NB4 (cell line): ENCODE results near the gene EGFLAM.

Experiments used
- DNase-seq: peaks from one replicate; pipeline ENCODE4 v3.0.0; 2010; ENCODE audit warnings: low read depth
- H3K4me3 ChIP-seq: one replicate; pipeline ENCODE4 v1.5.1; 2011; ENCODE audit warnings: mild to moderate bottlenecking, low read depth, low read length, moderate library complexity
- MYC ChIP-seq: IDR thresholded peaks from 2 replicates; pipeline ENCODE4 v1.6.1; 2011; ENCODE audit warnings: low read depth, low read length
- POLR2A ChIP-seq: IDR thresholded peaks from 2 replicates; pipeline ENCODE4 v1.6.1; 2011; ENCODE audit warnings: mild to moderate bottlenecking; ENCODE audit not compliant: insufficient read length; ENCODE audit errors: extremely low read depth
- TF ChIP-seq, protein P1 (sequence below): IDR thresholded peaks from 2 replicates; pipeline ENCODE4 v1.6.1; 2011; ENCODE audit warnings: low read depth, low read length
- TF ChIP-seq, protein P2 (sequence below): IDR thresholded peaks from one replicate; pipeline ENCODE4 v1.5.1; 2012; ENCODE audit warnings: low read depth, low read length

Gene EGFLAM

DNA sequence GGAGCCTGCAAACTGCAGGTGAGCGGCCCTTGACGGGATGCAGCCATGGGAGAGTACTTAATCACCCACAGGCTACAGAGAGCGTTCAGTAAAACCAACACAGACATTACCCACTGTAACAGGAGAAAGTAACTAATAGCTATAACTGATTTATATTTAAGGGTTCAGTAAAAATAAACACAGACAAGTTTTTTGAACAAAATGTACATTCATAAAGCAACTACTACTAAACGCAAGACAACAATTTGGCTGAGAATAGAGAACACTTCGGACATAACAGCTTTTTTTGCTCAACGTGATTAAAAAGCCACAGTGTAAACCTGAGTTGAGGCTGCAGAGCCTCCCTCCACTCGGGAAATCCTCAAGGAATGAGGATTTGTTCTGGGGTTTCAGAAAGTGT lies 236.4 kb downstream of the EGFLAM start:
- DNase-seq, result no peak
- TF ChIP-seq, protein P1, sequence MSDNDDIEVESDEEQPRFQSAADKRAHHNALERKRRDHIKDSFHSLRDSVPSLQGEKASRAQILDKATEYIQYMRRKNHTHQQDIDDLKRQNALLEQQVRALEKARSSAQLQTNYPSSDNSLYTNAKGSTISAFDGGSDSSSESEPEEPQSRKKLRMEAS, result no peak
- no peak for TF ChIP-seq MYC
- H3K4me3 ChIP-seq, result no peak overlapping the region

DNA sequence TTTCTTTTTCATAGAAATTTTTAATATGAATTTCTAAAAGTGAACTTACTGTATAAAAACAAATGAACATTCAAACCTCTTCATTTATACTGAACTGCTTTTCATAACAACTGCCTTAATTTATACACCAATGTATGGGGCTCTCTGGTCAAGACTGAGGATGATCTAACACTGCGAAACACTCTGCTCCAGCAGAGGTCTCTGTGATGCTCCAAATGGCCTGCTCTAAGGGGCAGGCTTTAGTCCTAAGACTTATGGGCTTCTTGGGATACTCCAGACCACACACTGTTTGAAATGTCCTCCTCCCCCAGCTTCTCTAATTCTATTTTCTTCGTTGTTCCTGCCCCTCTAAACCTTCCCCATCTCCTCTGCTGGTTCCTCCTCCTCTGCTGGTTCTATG lies 239.6 kb downstream of the EGFLAM start:
- H3K4me3 ChIP-seq, result no peak overlapping the region
- TF ChIP-seq MYC (no peak), POLR2A (no peak)
- TF ChIP-seq, protein P1, result no peak
- TF ChIP-seq, protein P2, sequence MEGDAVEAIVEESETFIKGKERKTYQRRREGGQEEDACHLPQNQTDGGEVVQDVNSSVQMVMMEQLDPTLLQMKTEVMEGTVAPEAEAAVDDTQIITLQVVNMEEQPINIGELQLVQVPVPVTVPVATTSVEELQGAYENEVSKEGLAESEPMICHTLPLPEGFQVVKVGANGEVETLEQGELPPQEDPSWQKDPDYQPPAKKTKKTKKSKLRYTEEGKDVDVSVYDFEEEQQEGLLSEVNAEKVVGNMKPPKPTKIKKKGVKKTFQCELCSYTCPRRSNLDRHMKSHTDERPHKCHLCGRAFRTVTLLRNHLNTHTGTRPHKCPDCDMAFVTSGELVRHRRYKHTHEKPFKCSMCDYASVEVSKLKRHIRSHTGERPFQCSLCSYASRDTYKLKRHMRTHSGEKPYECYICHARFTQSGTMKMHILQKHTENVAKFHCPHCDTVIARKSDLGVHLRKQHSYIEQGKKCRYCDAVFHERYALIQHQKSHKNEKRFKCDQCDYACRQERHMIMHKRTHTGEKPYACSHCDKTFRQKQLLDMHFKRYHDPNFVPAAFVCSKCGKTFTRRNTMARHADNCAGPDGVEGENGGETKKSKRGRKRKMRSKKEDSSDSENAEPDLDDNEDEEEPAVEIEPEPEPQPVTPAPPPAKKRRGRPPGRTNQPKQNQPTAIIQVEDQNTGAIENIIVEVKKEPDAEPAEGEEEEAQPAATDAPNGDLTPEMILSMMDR, result peak; percentile 4
- peak; percentile 19 for DNase-seq

DNA sequence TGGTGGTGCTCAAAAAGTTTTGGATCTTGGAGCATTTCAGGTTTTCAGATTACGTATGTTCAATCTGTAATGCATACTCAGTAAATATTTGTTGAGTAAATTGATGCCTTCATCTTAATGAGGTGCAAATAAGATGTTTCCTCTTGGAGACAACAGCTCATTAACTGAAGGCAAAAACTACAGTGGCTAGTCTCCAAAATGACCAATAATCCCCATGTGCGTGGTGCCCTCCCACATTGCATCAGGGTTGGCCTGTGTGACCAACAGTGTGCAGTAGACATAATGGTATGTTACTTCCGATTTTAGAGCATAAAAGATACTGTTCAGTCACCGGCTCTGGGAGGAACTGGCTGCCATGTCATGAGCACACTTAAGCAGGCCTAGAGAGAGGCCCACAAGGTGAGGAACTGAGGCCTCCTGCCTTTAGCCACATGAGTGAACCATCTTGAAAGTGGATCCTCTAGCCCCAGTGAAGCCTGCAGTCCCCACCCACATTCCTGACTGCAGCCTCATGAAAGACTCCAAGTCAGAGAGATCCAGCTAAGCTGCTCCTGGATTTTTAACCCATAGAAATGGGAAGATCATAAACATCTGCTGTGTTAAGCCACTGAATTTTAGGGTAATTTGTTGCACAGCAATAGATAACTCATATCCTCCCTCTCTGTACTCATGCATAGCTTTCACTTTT lies 242.4 kb downstream of the EGFLAM start:
- DNase-seq, result no peak
- H3K4me3 ChIP-seq, result no peak overlapping the region
- TF ChIP-seq POLR2A (no peak), MYC (no peak)
- TF ChIP-seq, protein P1, result no peak
- TF ChIP-seq, protein P2, result no peak

DNA sequence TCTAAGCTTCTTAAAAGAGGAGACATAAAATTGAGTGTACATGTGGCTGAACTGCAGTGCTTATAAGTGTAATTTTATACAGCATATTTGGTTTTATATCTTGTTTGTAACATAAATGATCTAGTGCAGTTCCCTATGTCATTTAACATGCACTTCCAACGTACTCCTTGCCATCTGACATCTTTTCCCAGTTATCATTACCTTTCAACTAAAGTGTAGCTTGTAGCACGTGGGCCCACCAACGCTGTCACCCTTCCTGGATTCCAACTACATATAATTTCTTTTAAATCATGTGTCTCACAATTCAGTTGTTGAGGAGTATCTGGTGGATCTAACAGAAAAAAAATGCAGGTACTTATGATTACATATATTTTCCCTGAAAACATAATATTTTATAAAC lies 247.9 kb downstream of the EGFLAM start:
- no peak overlapping the region for H3K4me3 ChIP-seq
- no peak for DNase-seq
- TF ChIP-seq, protein P2, result no peak
- TF ChIP-seq MYC (no peak), POLR2A (no peak)
- TF ChIP-seq, protein P1, result no peak

DNA sequence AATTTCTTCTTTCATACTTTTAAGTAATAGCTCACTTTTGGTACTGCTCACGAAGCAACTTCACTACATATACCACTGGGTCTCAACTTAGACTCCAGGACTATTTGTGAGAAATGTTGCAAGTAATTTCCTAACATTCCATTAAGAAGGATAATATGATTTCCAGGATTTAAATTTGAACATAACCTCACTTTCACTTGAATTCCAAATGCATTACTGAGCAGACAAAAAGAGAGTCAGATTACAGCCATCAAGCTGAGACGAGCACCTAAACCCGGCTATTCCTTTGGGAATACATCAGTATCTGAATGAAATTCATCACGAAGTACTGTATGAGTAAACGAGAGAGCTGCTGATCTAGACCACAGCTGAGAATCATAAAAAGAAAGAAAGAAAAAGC lies 250.8 kb downstream of the EGFLAM start:
- TF ChIP-seq POLR2A, result no peak
- TF ChIP-seq MYC, result no peak
- TF ChIP-seq, protein P2, result no peak
- TF ChIP-seq, protein P1, result no peak
- no peak for DNase-seq
- H3K4me3 ChIP-seq, result no peak overlapping the region
